Glutamatergic neuron (in vitro differentiated cells): ENCODE measurements around the gene MVD. TPM values are rescaled to one million over a fixed set of nuclear protein-coding genes. Genes with fewer than 3 reads are reported as not detected.

Experiments used
- DNase-seq: peaks from one replicate; pipeline ENCODE4 v3.0.0; 2022
- H3K27ac Mint-ChIP-seq: one replicate; pipeline ENCODE4 v1.8.0; 2020; ENCODE audit warnings: mild to moderate bottlenecking, mixed read lengths, inconsistent platforms; ENCODE audit not compliant: unreplicated experiment
- H3K27me3 Mint-ChIP-seq: one replicate; pipeline ENCODE4 v1.8.0; 2020; ENCODE audit warnings: mild to moderate bottlenecking, moderate library complexity, mixed read lengths, inconsistent platforms; ENCODE audit not compliant: unreplicated experiment
- H3K36me3 Mint-ChIP-seq: one replicate; pipeline ENCODE4 v1.8.0; 2020; ENCODE audit warnings: mild to moderate bottlenecking, mixed read lengths, inconsistent platforms; ENCODE audit not compliant: unreplicated experiment
- H3K4me1 Mint-ChIP-seq: one replicate; pipeline ENCODE4 v1.8.0; 2020; ENCODE audit warnings: mild to moderate bottlenecking, low read depth, mixed read lengths, inconsistent platforms; ENCODE audit not compliant: unreplicated experiment
- H3K4me3 Mint-ChIP-seq: one replicate; pipeline ENCODE4 v1.8.0; 2020; ENCODE audit warnings: mild to moderate bottlenecking, mixed read lengths, inconsistent platforms; ENCODE audit not compliant: unreplicated experiment
- H3K9me3 Mint-ChIP-seq: one replicate; pipeline ENCODE4 v1.8.0; 2020; ENCODE audit warnings: mild to moderate bottlenecking, moderate library complexity, mixed read lengths, inconsistent platforms; ENCODE audit not compliant: unreplicated experiment
- total RNA-seq: library from RNA; stranded (reverse); fragmentation: NEBNext Ultra II Directional; extraction: Animal tissue kit (Norgen Biotek cat#: 25700); gene quantifications from one replicate; pipeline ENCODE4 v1.2.1, GENCODE V29; 2021; ENCODE audit not compliant: unreplicated experiment
- TF ChIP-seq, protein P1 (sequence below): fragments of 200-600 bp; sonication (generic); IDR thresholded peaks from one replicate; pipeline ENCODE4 v1.5.0; 2021; ENCODE audit not compliant: partially characterized antibody, unreplicated experiment

The MVD gene
- total RNA-seq, 1 donor from 2014 or later, result 227 TPM

DNA sequence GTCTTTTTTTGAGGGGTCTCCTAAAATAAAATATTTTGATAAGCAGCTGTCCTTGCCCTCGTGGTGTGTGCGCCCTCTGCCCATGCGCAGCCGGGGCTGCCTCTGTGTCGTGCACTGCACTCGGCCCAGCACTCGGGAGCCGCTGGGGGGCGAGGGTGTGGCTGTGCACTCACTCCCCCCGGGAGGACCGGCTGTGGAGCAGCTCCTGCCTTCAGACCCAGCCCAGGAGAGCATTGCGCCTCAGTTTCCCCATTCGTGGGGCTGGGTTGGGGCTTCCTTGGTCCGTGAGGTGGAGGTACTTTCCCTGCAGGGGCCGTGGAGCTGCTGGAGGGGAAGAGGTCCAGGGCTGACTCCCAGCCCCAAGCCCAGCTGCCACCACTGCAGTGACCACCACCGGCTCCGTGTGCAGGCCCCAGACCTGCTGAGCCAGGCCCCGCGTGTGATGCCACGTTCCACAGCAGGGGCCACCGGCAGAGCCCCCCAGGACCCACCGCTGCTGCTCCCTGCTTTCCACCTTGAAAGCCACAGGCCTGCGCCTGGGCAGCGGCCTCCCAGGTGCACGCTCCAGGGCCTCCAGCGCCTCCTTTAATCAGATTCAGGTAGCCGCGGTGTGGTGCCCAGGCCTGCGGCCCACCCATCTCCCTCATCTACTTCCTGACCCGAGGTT lies 30.8 kb downstream of the MVD start:
- H3K4me3 Mint-ChIP-seq, result no peak overlapping the region

DNA sequence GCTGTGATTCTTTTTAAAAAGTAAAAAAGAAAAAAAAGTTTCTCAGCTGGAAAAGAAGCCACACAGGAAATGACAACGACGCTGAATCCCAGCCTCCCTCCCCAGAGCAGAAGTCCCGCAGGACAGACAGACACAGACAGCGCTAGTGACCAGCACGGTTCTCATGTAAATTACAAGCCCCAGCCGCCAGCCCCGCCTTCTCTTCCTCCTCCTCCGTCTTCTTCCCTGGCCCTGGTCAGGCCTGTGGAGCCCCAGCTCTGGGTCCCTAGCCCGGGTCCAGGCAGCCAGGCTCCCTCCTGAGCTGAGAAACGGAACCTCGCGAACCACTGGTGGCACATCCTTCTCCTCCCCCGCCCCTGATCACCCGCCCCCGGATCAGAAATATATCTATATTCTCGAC lies 31.5 kb downstream of the MVD start:
- no peak overlapping the region for H3K27ac Mint-ChIP-seq
- H3K9me3 Mint-ChIP-seq, result peaks cover 2% of the 10 kb centered on the region
- TF ChIP-seq, protein P1, sequence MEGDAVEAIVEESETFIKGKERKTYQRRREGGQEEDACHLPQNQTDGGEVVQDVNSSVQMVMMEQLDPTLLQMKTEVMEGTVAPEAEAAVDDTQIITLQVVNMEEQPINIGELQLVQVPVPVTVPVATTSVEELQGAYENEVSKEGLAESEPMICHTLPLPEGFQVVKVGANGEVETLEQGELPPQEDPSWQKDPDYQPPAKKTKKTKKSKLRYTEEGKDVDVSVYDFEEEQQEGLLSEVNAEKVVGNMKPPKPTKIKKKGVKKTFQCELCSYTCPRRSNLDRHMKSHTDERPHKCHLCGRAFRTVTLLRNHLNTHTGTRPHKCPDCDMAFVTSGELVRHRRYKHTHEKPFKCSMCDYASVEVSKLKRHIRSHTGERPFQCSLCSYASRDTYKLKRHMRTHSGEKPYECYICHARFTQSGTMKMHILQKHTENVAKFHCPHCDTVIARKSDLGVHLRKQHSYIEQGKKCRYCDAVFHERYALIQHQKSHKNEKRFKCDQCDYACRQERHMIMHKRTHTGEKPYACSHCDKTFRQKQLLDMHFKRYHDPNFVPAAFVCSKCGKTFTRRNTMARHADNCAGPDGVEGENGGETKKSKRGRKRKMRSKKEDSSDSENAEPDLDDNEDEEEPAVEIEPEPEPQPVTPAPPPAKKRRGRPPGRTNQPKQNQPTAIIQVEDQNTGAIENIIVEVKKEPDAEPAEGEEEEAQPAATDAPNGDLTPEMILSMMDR, result no peak
- peaks cover 3% of the 10 kb centered on the region for H3K27me3 Mint-ChIP-seq
- H3K4me3 Mint-ChIP-seq, result no peak overlapping the region
- H3K4me1 Mint-ChIP-seq, result peaks cover 8% of the 10 kb centered on the region
- DNase-seq, result no peak
- no peaks in the 10 kb centered on the region for H3K36me3 Mint-ChIP-seq

More for the DNA sequence above, 30.8 kb downstream of the MVD start:
- TF ChIP-seq, protein P1, result no peak
- Mint-ChIP-seq H3K4me1 (peaks cover 6% of the 10 kb centered on the region), H3K9me3 (peaks cover 2% of the 10 kb centered on the region), H3K36me3 (no peaks in the 10 kb centered on the region), H3K27ac (no peak overlapping the region), H3K27me3 (peaks cover 3% of the 10 kb centered on the region)
- DNase-seq, result no peak

DNA sequence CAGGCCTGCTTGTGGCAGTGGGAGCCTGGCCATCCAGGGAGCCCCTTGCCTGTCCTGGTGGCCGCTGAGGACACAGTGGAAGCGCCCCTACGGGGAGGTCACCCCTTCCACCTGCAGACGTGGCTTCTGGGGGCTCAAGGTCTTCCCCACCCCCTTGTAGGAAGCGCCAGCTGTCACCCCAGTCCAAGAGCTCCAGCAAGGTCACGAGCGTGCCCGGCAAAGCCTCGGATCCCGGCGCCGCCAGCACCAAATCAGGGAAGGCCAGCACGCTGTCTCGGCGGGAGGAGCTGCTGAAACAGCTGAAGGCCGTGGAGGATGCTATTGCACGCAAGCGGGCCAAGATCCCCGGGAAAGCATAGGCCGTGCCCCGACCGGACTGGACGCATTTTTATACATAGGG lies 31.9 kb downstream of the MVD start:
- TF ChIP-seq, protein P1, result no peak
- H3K9me3 Mint-ChIP-seq, result peaks cover 2% of the 10 kb centered on the region
- no peak overlapping the region for H3K27ac Mint-ChIP-seq
- H3K36me3 Mint-ChIP-seq, result no peaks in the 10 kb centered on the region
- DNase-seq, result no peak
- peaks cover 3% of the 10 kb centered on the region for H3K27me3 Mint-ChIP-seq
- H3K4me3 Mint-ChIP-seq, result no peak overlapping the region
- peaks cover 8% of the 10 kb centered on the region for H3K4me1 Mint-ChIP-seq

DNA sequence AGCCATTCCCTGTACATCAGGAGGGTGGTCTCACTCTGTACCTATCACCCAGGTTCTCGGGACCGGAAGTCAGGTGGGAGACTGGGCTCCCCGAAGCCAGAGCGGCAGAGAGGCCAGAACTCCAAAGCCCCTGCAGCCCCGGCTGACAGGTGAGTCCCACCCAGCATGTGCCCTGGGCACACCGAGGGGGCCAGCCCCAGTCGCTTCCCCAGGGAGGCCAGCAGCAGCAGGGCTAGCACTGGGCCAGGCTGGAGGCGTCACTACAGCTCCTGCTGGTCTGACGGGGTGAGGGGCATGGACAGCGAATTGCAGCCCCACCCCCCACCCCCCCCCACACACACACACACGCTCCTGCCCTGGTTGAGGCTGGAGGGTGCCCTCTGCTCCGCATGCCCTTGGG lies 32.5 kb downstream of the MVD start:
- peaks cover 8% of the 10 kb centered on the region for H3K4me1 Mint-ChIP-seq
- TF ChIP-seq, protein P1, result no peak
- no peak overlapping the region for H3K27ac Mint-ChIP-seq
- no peaks in the 10 kb centered on the region for H3K36me3 Mint-ChIP-seq
- H3K9me3 Mint-ChIP-seq, result peaks cover 2% of the 10 kb centered on the region
- H3K27me3 Mint-ChIP-seq, result peaks cover 3% of the 10 kb centered on the region
- no peak overlapping the region for H3K4me3 Mint-ChIP-seq
- no peak for DNase-seq

DNA sequence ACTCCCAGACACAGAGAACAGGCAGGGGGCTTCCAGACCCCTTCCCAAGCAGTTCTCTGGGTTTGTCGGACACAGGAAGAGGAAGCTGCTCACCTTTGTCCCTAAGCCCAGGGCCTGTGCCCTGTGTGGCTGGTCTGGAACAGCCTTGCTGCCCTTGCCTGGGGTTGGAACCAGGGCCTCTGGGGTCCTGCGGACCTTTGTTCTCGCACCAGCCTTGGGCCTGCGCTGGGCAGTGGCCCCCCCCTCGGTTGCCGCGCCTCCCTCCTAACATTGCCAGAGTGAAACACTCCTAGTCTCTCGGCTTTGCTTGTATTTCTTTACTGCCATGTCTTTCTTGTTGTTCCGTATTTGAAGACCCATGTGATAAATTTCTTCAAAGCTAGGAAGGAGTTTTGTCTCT lies 33.1 kb downstream of the MVD start:
- peaks cover 2% of the 10 kb centered on the region for H3K9me3 Mint-ChIP-seq

More for the DNA sequence above, 33.1 kb downstream of the MVD start:
- TF ChIP-seq, protein P1, result no peak
- no peaks in the 10 kb centered on the region for H3K36me3 Mint-ChIP-seq
- no peak overlapping the region for H3K4me3 Mint-ChIP-seq
- peaks cover 3% of the 10 kb centered on the region for H3K27me3 Mint-ChIP-seq
- H3K27ac Mint-ChIP-seq, result no peak overlapping the region
- DNase-seq, result no peak
- H3K4me1 Mint-ChIP-seq, result peaks cover 8% of the 10 kb centered on the region
